CD14-positive monocyte (primary cell): ENCODE measurements around the gene CCDC159. TPM values are rescaled to one million over a fixed set of nuclear protein-coding genes. Genes with fewer than 3 reads are reported as not detected.

Experiments used
- DNase-seq, 3 donors: peaks; one replicate each; pipeline ENCODE4 v3.0.0-alpha.2; 2011 to 2022
- H2AFZ ChIP-seq: 2 replicates; pipeline ENCODE4 v1.6.0; 2012; ENCODE audit warnings: mild to moderate bottlenecking, low read depth, low read length, inconsistent platforms; ENCODE audit not compliant: insufficient read depth, poor library complexity, severe bottlenecking
- H3K27ac ChIP-seq, 2 donors: 1 replicate in 1 of 2; 2 replicates in 1 of 2; pipeline ENCODE4 v1.5.1; 2012 to 2013; ENCODE audit warnings: low read length in 2 of 2, control low read depth in 1 of 2, inconsistent platforms in 1 of 2, low read depth in 1 of 2, mild to moderate bottlenecking in 1 of 2
- H3K27me3 ChIP-seq, 2 donors: one replicate each; pipeline versions ENCODE4 v1.6.0 to v1.6.1; 2011 to 2013; ENCODE audit warnings: low read length in 2 of 2; ENCODE audit not compliant: control insufficient read depth in 2 of 2, insufficient read depth in 2 of 2
- H3K36me3 ChIP-seq, 2 donors: replicated peaks in 1 of 2; 1 replicate in 1 of 2; 2 replicates in 1 of 2; pipeline versions ENCODE4 v1.5.1 to v1.6.1; 2012 to 2013; ENCODE audit warnings: low read length in 2 of 2, control low read depth in 1 of 2, inconsistent platforms in 1 of 2, mild to moderate bottlenecking in 1 of 2; ENCODE audit not compliant: insufficient read depth in 2 of 2, control insufficient read depth in 1 of 2
- H3K4me1 ChIP-seq, 2 donors: 1 replicate in 1 of 2; 2 replicates in 1 of 2; pipeline versions ENCODE4 v1.5.1 to v1.6.1; 2012 to 2013; ENCODE audit warnings: low read length in 2 of 2, control low read depth in 1 of 2, inconsistent platforms in 1 of 2, mild to moderate bottlenecking in 1 of 2, moderate library complexity in 1 of 2; ENCODE audit not compliant: insufficient read depth in 2 of 2, control insufficient read depth in 1 of 2
- H3K4me2 ChIP-seq: replicated peaks from 2 replicates; pipeline ENCODE3; 2012; ENCODE audit warnings: low read length, moderate library complexity, mild to moderate bottlenecking; ENCODE audit not compliant: poor library complexity, severe bottlenecking; ENCODE audit errors: extremely low read depth
- H3K4me3 ChIP-seq, 3 experiments: fragments of 200-600 bp in 1 of 3; sonication (generic) in 1 of 3; replicated peaks in 1 of 3; 1 replicate in 2 of 3; 2 replicates in 1 of 3; pipeline ENCODE4 v1.5.1; 2011 to 2013; ENCODE audit warnings: low read length in 3 of 3, mild to moderate bottlenecking in 3 of 3, control low read depth in 2 of 3, low read depth in 2 of 3, inconsistent platforms in 1 of 3, moderate library complexity in 1 of 3
- H3K79me2 ChIP-seq: 2 replicates; pipeline ENCODE4 v1.6.0; 2012; ENCODE audit warnings: mild to moderate bottlenecking, control low read depth, inconsistent platforms, low read length, moderate library complexity; ENCODE audit not compliant: insufficient read depth
- H3K9ac ChIP-seq: 2 replicates; pipeline ENCODE4 v1.6.0; 2017; ENCODE audit warnings: low read length, mild to moderate bottlenecking; ENCODE audit not compliant: insufficient read depth, poor library complexity, severe bottlenecking
- H3K9me3 ChIP-seq, 2 donors: replicated peaks in 1 of 2; 1 replicate in 1 of 2; 2 replicates in 1 of 2; pipeline versions ENCODE4 v1.5.1 to v1.6.1; 2012 to 2013; ENCODE audit warnings: low read length in 2 of 2, control low read depth in 1 of 2; ENCODE audit not compliant: control insufficient read depth in 1 of 2, insufficient read depth in 1 of 2
- H4K20me1 ChIP-seq: 2 replicates; pipeline ENCODE4 v1.6.0; 2012; ENCODE audit warnings: mild to moderate bottlenecking, low read length, control low read depth, moderate library complexity; ENCODE audit not compliant: insufficient read depth
- H3K27ac Mint-ChIP-seq, 7 donors: one replicate each; pipeline ENCODE4 v1.8.0; 2020; ENCODE audit warnings: mild to moderate bottlenecking in 7 of 7, mixed read lengths in 7 of 7, moderate library complexity in 6 of 7, inconsistent platforms in 2 of 7
- H3K27me3 Mint-ChIP-seq, 3 donors: one replicate each; pipeline ENCODE4 v1.8.0; 2021 to 2022; ENCODE audit warnings: low read depth in 3 of 3, mild to moderate bottlenecking in 3 of 3, mixed read lengths in 3 of 3, moderate library complexity in 3 of 3, inconsistent platforms in 1 of 3
- H3K36me3 Mint-ChIP-seq, 2 donors: one replicate each; pipeline ENCODE4 v1.8.0; 2020; ENCODE audit warnings: mixed read lengths in 2 of 2, inconsistent platforms in 1 of 2, mild to moderate bottlenecking in 1 of 2
- H3K4me1 Mint-ChIP-seq: one replicate; pipeline ENCODE4 v1.8.0; 2020; ENCODE audit warnings: mild to moderate bottlenecking, mixed read lengths
- H3K4me3 Mint-ChIP-seq, 2 donors: one replicate each; pipeline ENCODE4 v1.8.0; 2020; ENCODE audit warnings: mild to moderate bottlenecking in 2 of 2, mixed read lengths in 2 of 2, moderate library complexity in 1 of 2
- H3K9me3 Mint-ChIP-seq, 7 donors: one replicate each; pipeline ENCODE4 v1.8.0; 2020 to 2022; ENCODE audit warnings: mixed read lengths in 7 of 7, mild to moderate bottlenecking in 6 of 7, moderate library complexity in 6 of 7, inconsistent platforms in 2 of 7
- CTCF ChIP-seq: fragments of 200-600 bp; IDR thresholded peaks from one replicate; pipeline ENCODE4 v1.8.0; 2022; ENCODE audit warnings: antibody characterized with exemption, mild to moderate bottlenecking
- WGBS: methylation state at CpG from one replicate; pipeline ENCODE4 v1.1.5; 2013; ENCODE audit warnings: missing lambda C conversion rate; ENCODE audit not compliant: insufficient coverage; 5-methylcytosine and 5-hydroxymethylcytosine counted together
- intact Hi-C, 2 donors: fragments of 100-400 bp; cut with micrococcal nuclease; formaldehyde crosslinking; loops; one replicate each; pipeline versions ENCODE4 v1.15.0 to v1.15.1; 2023
- polyA plus RNA-seq, 3 donors: library from polyadenylated mRNA; depleted of rRNA in 1 of 3; unstranded in 2 of 3; stranded (reverse) in 1 of 3; fragments of 300-500 nt in 2 of 3; fragments of >200 nt in 1 of 3; fragmentation: Illumina TruSeq in 2 of 3; gene quantifications; 1 replicate in 2 of 3; 2 replicates in 1 of 3; pipeline ENCODE4 v1.2.3, GENCODE V29; 2012 to 2021

Gene CCDC159
- polyA plus RNA-seq, 3 donors, result 37.1 to 374 (median 38.3) TPM

DNA sequence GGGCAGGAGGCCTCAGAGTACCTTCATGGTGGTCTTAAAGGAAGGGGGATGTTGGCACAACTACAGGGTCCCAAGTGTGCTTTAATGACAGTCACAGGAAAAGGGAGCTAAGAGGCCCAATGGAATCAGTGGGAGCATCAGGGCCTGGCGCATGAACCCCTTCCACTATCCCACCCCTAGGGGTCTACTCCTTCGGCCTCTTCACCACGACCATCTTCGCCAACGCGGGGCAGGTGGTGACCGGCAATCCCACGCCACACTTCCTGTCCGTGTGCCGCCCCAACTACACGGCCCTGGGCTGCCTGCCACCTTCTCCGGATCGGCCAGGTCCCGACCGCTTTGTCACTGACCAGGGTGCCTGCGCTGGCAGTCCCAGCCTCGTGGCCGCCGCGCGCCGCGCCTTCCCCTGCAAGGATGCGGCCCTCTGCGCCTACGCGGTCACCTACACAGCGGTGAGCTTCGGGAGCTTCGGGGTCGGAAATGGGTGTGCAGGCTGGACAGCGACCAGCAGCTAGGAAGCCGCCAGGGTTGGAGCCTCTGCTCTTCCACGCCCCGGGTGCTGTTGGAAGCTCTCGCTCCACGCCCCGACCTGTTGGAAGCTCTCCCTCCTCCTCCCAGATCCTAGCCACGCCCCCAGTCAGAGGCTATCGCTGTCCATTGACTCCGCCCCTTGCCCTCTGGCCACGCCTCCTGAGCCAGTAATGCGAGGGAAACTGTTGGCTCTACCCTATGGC, 14.9 kb downstream of the CCDC159 start:
- Histone ChIP-seq H3K27ac (no peak overlapping the region), H3K79me2 (peaks cover 7% of the 10 kb centered on the region), H2AFZ (no peak overlapping the region), H3K9me3 (no peaks in the 10 kb centered on the region), H4K20me1 (peaks cover 78% of the 10 kb centered on the region), H3K4me2 (no peak overlapping the region), H3K36me3 (peaks cover 63 to 87% of the 10 kb centered on the region in 2 donors), H3K27me3 (no peaks in the 10 kb centered on the region), H3K4me3 (no peak overlapping the region), H3K9ac (no peak overlapping the region), H3K4me1 (peaks cover 8 to 13% of the 10 kb centered on the region in 2 donors)
- Mint-ChIP-seq H3K4me1 (peaks cover 26% of the 10 kb centered on the region), H3K27me3 (peaks cover 2 to 4% (median 3%) of the 10 kb centered on the region in 3 donors), H3K9me3 (peaks cover 0 to 2% (median 0%) of the 10 kb centered on the region in 7 donors), H3K4me3 (no peak overlapping the region), H3K27ac (peak overlapping the region in 2 of 7 donors; percentile 25 to 69), H3K36me3 (peaks cover 61 to 97% of the 10 kb centered on the region in 2 donors)
- no peak for TF ChIP-seq CTCF
- no peak for DNase-seq
- intact Hi-C loops, result no loop called here
- 94% methylated on average over 42 of the region's 43 CpGs for WGBS

DNA sequence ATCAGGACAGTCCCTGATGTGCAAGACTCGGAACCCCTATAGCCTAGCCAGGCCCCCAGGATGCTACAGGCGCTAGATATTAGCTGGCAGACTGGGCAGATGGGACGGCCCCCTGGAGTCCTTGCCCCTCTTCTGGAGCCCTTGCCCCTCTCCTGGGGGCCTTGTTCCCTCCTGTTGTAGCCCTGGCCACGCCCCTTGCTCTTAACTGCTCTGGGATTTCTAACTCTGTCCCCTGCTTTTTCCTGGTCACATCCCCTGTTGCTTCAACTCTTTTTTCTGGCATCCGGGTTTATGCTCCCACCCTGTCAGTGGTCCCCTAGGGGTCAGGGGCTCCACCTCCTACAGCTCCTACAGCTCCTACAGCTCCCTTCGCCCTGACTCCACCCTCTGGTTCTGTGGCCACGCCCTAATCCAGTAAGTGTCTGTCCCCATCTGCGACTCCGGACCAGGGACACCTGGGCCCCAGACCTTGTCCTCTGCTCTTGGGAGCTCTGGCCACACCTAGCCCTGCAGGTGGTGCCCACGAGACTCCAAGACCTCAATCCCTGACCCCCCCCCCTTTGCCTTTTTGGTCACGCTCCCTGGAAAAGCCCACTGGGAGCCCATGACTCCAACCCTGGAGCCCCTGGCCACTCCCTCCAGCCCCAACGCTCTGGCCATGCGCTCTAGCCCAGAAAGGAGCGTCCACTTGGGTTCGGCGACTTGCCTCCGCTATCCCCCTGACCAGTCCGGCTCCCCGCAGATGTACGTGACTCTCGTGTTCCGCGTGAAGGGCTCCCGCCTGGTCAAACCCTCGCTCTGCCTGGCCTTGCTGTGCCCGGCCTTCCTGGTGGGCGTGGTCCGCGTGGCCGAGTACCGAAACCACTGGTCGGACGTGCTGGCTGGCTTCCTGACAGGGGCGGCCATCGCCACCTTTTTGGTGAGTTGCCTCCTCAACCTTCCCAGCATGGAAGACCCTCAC, 15.7 kb downstream of the CCDC159 start:
- Histone ChIP-seq H3K27ac (no peak overlapping the region), H3K79me2 (no peaks in the 10 kb centered on the region), H3K9ac (no peak overlapping the region), H3K4me3 (no peak overlapping the region), H3K4me2 (no peak overlapping the region), H2AFZ (no peak overlapping the region), H3K27me3 (no peaks in the 10 kb centered on the region), H3K9me3 (no peaks in the 10 kb centered on the region), H3K36me3 (peaks cover 64 to 87% of the 10 kb centered on the region in 2 donors), H3K4me1 (peaks cover 0 to 4% of the 10 kb centered on the region in 2 donors), H4K20me1 (peaks cover 70% of the 10 kb centered on the region)
- no peak for DNase-seq
- H3K4me3 Mint-ChIP-seq, result no peak overlapping the region
- peaks cover 63 to 91% of the 10 kb centered on the region in 2 donors for H3K36me3 Mint-ChIP-seq
- WGBS, result 95% methylated on average over 29 of the region's 35 CpGs
- intact Hi-C loops, result no loop called here
- TF ChIP-seq CTCF, result no peak
- H3K9me3 Mint-ChIP-seq, result no peaks in the 10 kb centered on the region
- H3K27ac Mint-ChIP-seq, result peak overlapping the region in 1 of 7 donors; percentile 58
- peaks cover 1 to 3% (median 2%) of the 10 kb centered on the region in 3 donors for H3K27me3 Mint-ChIP-seq
- H3K4me1 Mint-ChIP-seq, result peaks cover 18% of the 10 kb centered on the region
